Measurements from ENCODE around the gene AP3B1. TPM values are rescaled to one million over a fixed set of nuclear protein-coding genes. Genes with fewer than 3 reads are reported as not detected.
A peak's percentile ranks its signal among the peaks of the same experiment; 100 is the strongest.
"Not testable (repeated sequence)": the region's sequence is repeated elsewhere in the genome, so short reads cannot be mapped to it uniquely, and the experiment has no call there.

AP3B1 gene
- total RNA-seq, 2 experiments from 2014 or later, result 39.4 to 52.3 TPM

- H3K36me3 Mint-ChIP-seq (ENCODE audit: low read depth), result peaks cover 71% of the 10 kb centered on the region
- peaks cover 10% of the 10 kb centered on the region for H3K9me3 Mint-ChIP-seq
- H3K27ac Mint-ChIP-seq, DNase-seq, H3K27me3 Mint-ChIP-seq, H3K4me1 Mint-ChIP-seq, POLR2A ChIA-PET, CTCF ChIA-PET, H3K4me3 Mint-ChIP-seq: not testable (repeated sequence)
Observed at GRCh38 chr5:78170335-78170734, 124.2 kb downstream of the AP3B1 start.

- peak; percentile 43 for DNase-seq
- Mint-ChIP-seq H3K27me3 (no peaks in the 10 kb centered on the region), H3K27ac (no peak overlapping the region), H3K9me3 (no peaks in the 10 kb centered on the region), H3K4me3 (no peak overlapping the region), H3K36me3 (ENCODE audit: low read depth) (peaks cover 28% of the 10 kb centered on the region), H3K4me1 (no peaks in the 10 kb centered on the region)
- ChIA-PET POLR2A (no interaction called here), CTCF (interaction anchor here (0.7 kb wide), 1 partner anchor 60 kb away, joined by 4 read pairs; no protein-coding TSS in a partner anchor)
Observed at GRCh38 chr5:78162253-78162862, 132.1 kb downstream of the AP3B1 start.

GRCh38 chr5:78157001-78157400 is 137.5 kb downstream of the AP3B1 start:
- Mint-ChIP-seq H3K4me3 (no peak overlapping the region), H3K27me3 (no peaks in the 10 kb centered on the region), H3K27ac (no peak overlapping the region), H3K36me3 (ENCODE audit: low read depth) (peaks cover 45% of the 10 kb centered on the region), H3K9me3 (peaks cover 6% of the 10 kb centered on the region), H3K4me1 (no peaks in the 10 kb centered on the region)
- DNase-seq, result no peak
- POLR2A ChIA-PET, result no interaction called here
- CTCF ChIA-PET, result no interaction called here

GRCh38 chr5:78151594-78152271 is 142.8 kb downstream of the AP3B1 start:
- H3K9me3 Mint-ChIP-seq, result peaks cover 6% of the 10 kb centered on the region
- POLR2A ChIA-PET, result no interaction called here

GRCh38 chr5:78137290-78137689 is 157.2 kb downstream of the AP3B1 start:
- ChIA-PET POLR2A (no interaction called here), CTCF (interaction anchor here (1.6 kb wide), 1 partner anchor 44 kb away, joined by 3 read pairs; no protein-coding TSS in a partner anchor)
- no peaks in the 10 kb centered on the region for H3K27me3 Mint-ChIP-seq
- no peak overlapping the region for H3K4me3 Mint-ChIP-seq
- DNase-seq, result no peak
- H3K9me3 Mint-ChIP-seq, result no peaks in the 10 kb centered on the region
- H3K36me3 Mint-ChIP-seq (ENCODE audit: low read depth), result peaks cover 38% of the 10 kb centered on the region
- H3K4me1 Mint-ChIP-seq, result no peaks in the 10 kb centered on the region
- H3K27ac Mint-ChIP-seq, result no peak overlapping the region

More at GRCh38 chr5:78151594-78152271, 142.8 kb downstream of the AP3B1 start:
- Mint-ChIP-seq H3K4me3 (no peak overlapping the region), H3K27me3 (no peaks in the 10 kb centered on the region), H3K4me1 (no peaks in the 10 kb centered on the region), H3K36me3 (ENCODE audit: low read depth) (peaks cover 39% of the 10 kb centered on the region), H3K27ac (no peak overlapping the region)
- CTCF ChIA-PET, result no interaction called here
- DNase-seq, result no peak

- H3K27ac Mint-ChIP-seq, result no peak overlapping the region
- DNase-seq, result no peak
- H3K36me3 Mint-ChIP-seq (ENCODE audit: low read depth), result peaks cover 21% of the 10 kb centered on the region
- no peaks in the 10 kb centered on the region for H3K9me3 Mint-ChIP-seq
- no peaks in the 10 kb centered on the region for H3K27me3 Mint-ChIP-seq
- ChIA-PET CTCF (interaction anchor here (0.6 kb wide), 1 partner anchor 1148 kb away, joined by 3 read pairs; no protein-coding TSS in a partner anchor), POLR2A (no interaction called here)
- H3K4me3 Mint-ChIP-seq, result no peak overlapping the region
- no peaks in the 10 kb centered on the region for H3K4me1 Mint-ChIP-seq
Observed at GRCh38 chr5:78133423-78133822, 161.1 kb downstream of the AP3B1 start.

GRCh38 chr5:78132507-78132906 is 162.0 kb downstream of the AP3B1 start:
- H3K27ac Mint-ChIP-seq, result no peak overlapping the region
- POLR2A ChIA-PET, result no interaction called here
- H3K4me1 Mint-ChIP-seq, result no peaks in the 10 kb centered on the region
- CTCF ChIA-PET, result no interaction called here
- no peak for DNase-seq
- H3K9me3 Mint-ChIP-seq, result no peaks in the 10 kb centered on the region
- H3K36me3 Mint-ChIP-seq (ENCODE audit: low read depth), result peaks cover 21% of the 10 kb centered on the region
- no peaks in the 10 kb centered on the region for H3K27me3 Mint-ChIP-seq
- H3K4me3 Mint-ChIP-seq, result no peak overlapping the region

GRCh38 chr5:78129597-78129996 is 164.9 kb downstream of the AP3B1 start:
- DNase-seq, result no peak
- POLR2A ChIA-PET, result no interaction called here
- Mint-ChIP-seq H3K4me1 (no peaks in the 10 kb centered on the region), H3K27ac (no peak overlapping the region), H3K36me3 (ENCODE audit: low read depth) (peaks cover 21% of the 10 kb centered on the region), H3K4me3 (no peak overlapping the region), H3K27me3 (no peaks in the 10 kb centered on the region), H3K9me3 (peaks cover 3% of the 10 kb centered on the region)
- CTCF ChIA-PET, result no interaction called here

GRCh38 chr5:78127875-78128274 is 166.6 kb downstream of the AP3B1 start:
- Mint-ChIP-seq H3K27ac (no peak overlapping the region), H3K4me1 (no peaks in the 10 kb centered on the region), H3K36me3 (ENCODE audit: low read depth) (peaks cover 22% of the 10 kb centered on the region), H3K27me3 (no peaks in the 10 kb centered on the region), H3K4me3 (no peak overlapping the region), H3K9me3 (peaks cover 3% of the 10 kb centered on the region)
- CTCF ChIA-PET, result no interaction called here
- POLR2A ChIA-PET, result no interaction called here
- no peak for DNase-seq

GRCh38 chr5:78126536-78126935 is 168.0 kb downstream of the AP3B1 start:
- peaks cover 3% of the 10 kb centered on the region for H3K9me3 Mint-ChIP-seq
- H3K27ac Mint-ChIP-seq, result no peak overlapping the region
- CTCF ChIA-PET, result no interaction called here
- no peak overlapping the region for H3K4me3 Mint-ChIP-seq
- POLR2A ChIA-PET, result no interaction called here
- no peaks in the 10 kb centered on the region for H3K27me3 Mint-ChIP-seq
- no peaks in the 10 kb centered on the region for H3K4me1 Mint-ChIP-seq
- H3K36me3 Mint-ChIP-seq (ENCODE audit: low read depth), result peaks cover 26% of the 10 kb centered on the region
- no peak for DNase-seq

GRCh38 chr5:78116167-78116566 is 178.3 kb downstream of the AP3B1 start:
- Mint-ChIP-seq H3K27me3 (no peaks in the 10 kb centered on the region), H3K4me1 (peaks cover 3% of the 10 kb centered on the region), H3K4me3 (no peak overlapping the region), H3K27ac (no peak overlapping the region), H3K9me3 (peaks cover 9% of the 10 kb centered on the region), H3K36me3 (ENCODE audit: low read depth) (peaks cover 39% of the 10 kb centered on the region)
- POLR2A ChIA-PET, result no interaction called here
- no peak for DNase-seq
- CTCF ChIA-PET, result interaction anchor here (1.0 kb wide), 1 partner anchor 8 kb away, joined by 3 read pairs; no protein-coding TSS in a partner anchor

- H3K27ac Mint-ChIP-seq, result no peak overlapping the region
- POLR2A ChIA-PET, result no interaction called here
- no peak overlapping the region for H3K4me3 Mint-ChIP-seq
- peaks cover 25% of the 10 kb centered on the region for H3K36me3 Mint-ChIP-seq (ENCODE audit: low read depth)
- H3K4me1 Mint-ChIP-seq, result peaks cover 3% of the 10 kb centered on the region
- CTCF ChIA-PET, result no interaction called here
- no peaks in the 10 kb centered on the region for H3K27me3 Mint-ChIP-seq
- no peaks in the 10 kb centered on the region for H3K9me3 Mint-ChIP-seq
- DNase-seq, result no peak
Observed at GRCh38 chr5:78113689-78114264, 180.7 kb downstream of the AP3B1 start.

- no peaks in the 10 kb centered on the region for H3K9me3 Mint-ChIP-seq
- H3K27me3 Mint-ChIP-seq, result no peaks in the 10 kb centered on the region
- peaks cover 23% of the 10 kb centered on the region for H3K36me3 Mint-ChIP-seq (ENCODE audit: low read depth)
- no peak for DNase-seq
- H3K4me1 Mint-ChIP-seq, result peaks cover 3% of the 10 kb centered on the region
- POLR2A ChIA-PET, result no interaction called here
- no peak overlapping the region for H3K4me3 Mint-ChIP-seq
- no peak overlapping the region for H3K27ac Mint-ChIP-seq
- CTCF ChIA-PET, result no interaction called here
Observed at GRCh38 chr5:78112931-78113330, 181.6 kb downstream of the AP3B1 start.
